OCI-LY1 (cell line): ENCODE measurements around the gene CDH13.

Experiments used
- H2AFZ ChIP-seq: fragments of 200-600 bp; sonication (generic), shearing (Covaris generic); 2 replicates; pipeline ENCODE4 v1.6.0; 2014; ENCODE audit warnings: antibody characterized with exemption, mild to moderate bottlenecking, low read length
- H3F3A ChIP-seq: fragments of 200-600 bp; sonication (generic), shearing (Covaris generic); 2 replicates; pipeline ENCODE4 v1.6.0; 2014; ENCODE audit warnings: mild to moderate bottlenecking, antibody characterized with exemption, low read length, moderate library complexity; ENCODE audit not compliant: insufficient read depth
- H3K27ac ChIP-seq: fragments of 200-600 bp; sonication (generic); 2 replicates; pipeline ENCODE4 v1.5.1; 2014; ENCODE audit warnings: low read length, mixed run types, mild to moderate bottlenecking, low read depth; ENCODE audit not compliant: poor library complexity, severe bottlenecking
- H3K27me3 ChIP-seq: fragments of 200-600 bp; sonication (generic); 2 replicates; pipeline ENCODE4 v1.6.0; 2014; ENCODE audit warnings: antibody characterized with exemption, mild to moderate bottlenecking, low read length, moderate library complexity; ENCODE audit not compliant: insufficient read depth
- H3K36me3 ChIP-seq: fragments of 200-600 bp; sonication (generic); 2 replicates; pipeline ENCODE4 v1.6.1; 2014; ENCODE audit warnings: mild to moderate bottlenecking, antibody characterized with exemption, low read length, moderate library complexity, mixed read lengths; ENCODE audit not compliant: insufficient read depth
- H3K4me1 ChIP-seq: fragments of 200-600 bp; sonication (generic); 2 replicates; pipeline ENCODE4 v1.5.1; 2014; ENCODE audit warnings: mild to moderate bottlenecking, low read length, moderate library complexity; ENCODE audit not compliant: insufficient read depth, severe bottlenecking
- H3K4me2 ChIP-seq: fragments of 200-600 bp; sonication (generic), shearing (Covaris generic); 2 replicates; pipeline ENCODE4 v1.6.1; 2014; ENCODE audit warnings: low read length
- H3K4me3 ChIP-seq: fragments of 200-600 bp; sonication (generic); 2 replicates; pipeline ENCODE4 v1.5.1; 2014; ENCODE audit warnings: low read length, low read depth, mild to moderate bottlenecking, mixed read lengths; ENCODE audit not compliant: poor library complexity, severe bottlenecking
- H3K79me2 ChIP-seq: fragments of 200-600 bp; shearing (Covaris generic); 2 replicates; pipeline ENCODE4 v1.6.1; 2016; ENCODE audit warnings: mixed run types, low read length, mixed read lengths; ENCODE audit not compliant: insufficient read depth
- H3K9ac ChIP-seq: fragments of 200-600 bp; sonication (generic), shearing (Covaris generic); 2 replicates; pipeline ENCODE4 v1.6.1; 2014; ENCODE audit warnings: mild to moderate bottlenecking, low read length, mixed read lengths
- H3K9me2 ChIP-seq: fragments of 200-600 bp; sonication (generic), shearing (Covaris generic); 2 replicates; pipeline ENCODE4 v1.6.1; 2014; ENCODE audit warnings: low read depth, mild to moderate bottlenecking, low read length, mixed read lengths
- H3K9me3 ChIP-seq: fragments of 200-600 bp; shearing (Covaris generic); 2 replicates; pipeline ENCODE4 v1.6.1; 2014; ENCODE audit warnings: low read length, mixed read lengths
- H4K20me1 ChIP-seq: fragments of 200-600 bp; sonication (generic), shearing (Covaris generic); 2 replicates; pipeline ENCODE4 v1.6.0; 2016; ENCODE audit warnings: mild to moderate bottlenecking, low read length; ENCODE audit not compliant: insufficient read depth
- CTCF ChIP-seq: fragments of 200-600 bp; sonication (generic), shearing (Covaris generic); IDR thresholded peaks from 2 replicates; pipeline ENCODE4 v1.5.1; 2017; ENCODE audit warnings: mild to moderate bottlenecking, antibody characterized with exemption, low read length, moderate library complexity, mixed read lengths
- EZH2 ChIP-seq: fragments of 200-600 bp; sonication (generic), shearing (Covaris generic); IDR thresholded peaks from 2 replicates; pipeline ENCODE4 v1.8.0; 2017; ENCODE audit warnings: borderline replicate concordance, mixed run types, mild to moderate bottlenecking, antibody characterized with exemption, low read length, moderate library complexity, mixed read lengths

CDH13 gene

DNA sequence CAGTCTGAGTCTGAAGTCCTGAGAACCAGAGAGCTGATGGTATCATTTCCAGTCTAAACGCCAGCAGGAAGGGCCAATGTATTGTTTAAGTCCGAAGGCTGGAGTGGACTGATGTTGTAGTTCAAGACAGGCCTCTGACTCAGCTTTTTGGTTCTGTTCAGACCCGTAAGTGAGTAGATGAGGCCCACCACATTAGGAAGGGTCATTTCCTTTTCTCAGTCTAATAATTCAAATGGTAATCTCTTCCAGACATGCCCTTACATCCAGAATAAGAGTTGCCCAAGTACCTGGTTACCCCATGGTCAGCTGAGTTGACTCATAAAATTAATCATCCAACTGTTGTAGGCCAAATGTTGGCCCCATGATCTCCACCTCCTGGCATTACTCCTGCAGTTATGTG, 738.4 kb downstream of the CDH13 start:
- Histone ChIP-seq H3K4me1 (no peaks in the 10 kb centered on the region), H3K4me3 (no peak overlapping the region), H3K27me3 (no peaks in the 10 kb centered on the region), H3K9me2 (no peaks in the 10 kb centered on the region), H3F3A (no peaks in the 10 kb centered on the region), H2AFZ (no peak overlapping the region), H3K9me3 (no peaks in the 10 kb centered on the region), H4K20me1 (no peaks in the 10 kb centered on the region), H3K4me2 (no peak overlapping the region), H3K27ac (no peak overlapping the region), H3K36me3 (no peaks in the 10 kb centered on the region), H3K9ac (no peak overlapping the region), H3K79me2 (no peaks in the 10 kb centered on the region)
- TF ChIP-seq CTCF (no peak), EZH2 (no peak)

DNA sequence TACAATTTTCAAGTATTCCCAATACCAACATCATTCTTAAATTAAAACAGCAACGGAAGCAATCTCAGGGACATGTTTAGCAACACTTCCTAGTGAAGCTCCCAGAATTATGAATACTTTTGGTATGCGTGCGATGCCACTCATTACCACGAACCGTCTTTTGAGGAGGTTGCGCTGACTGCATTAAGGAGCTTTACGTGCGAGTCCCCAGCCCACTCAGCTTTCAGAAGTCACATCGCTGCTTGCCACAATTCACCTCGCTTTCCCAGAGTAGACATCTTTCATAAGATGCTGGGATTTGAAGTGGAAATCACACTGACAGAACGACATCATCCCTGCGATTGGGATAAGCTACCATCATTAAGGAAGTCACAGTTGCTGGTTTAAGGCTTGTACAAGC, 739.5 kb downstream of the CDH13 start:
- Histone ChIP-seq H3K4me1 (no peaks in the 10 kb centered on the region), H3K9ac (no peak overlapping the region), H3F3A (no peaks in the 10 kb centered on the region), H3K27me3 (no peaks in the 10 kb centered on the region), H3K9me2 (no peaks in the 10 kb centered on the region), H3K27ac (no peak overlapping the region), H3K4me3 (no peak overlapping the region), H3K4me2 (no peak overlapping the region), H3K36me3 (no peaks in the 10 kb centered on the region), H3K79me2 (no peaks in the 10 kb centered on the region), H3K9me3 (no peaks in the 10 kb centered on the region), H2AFZ (no peak overlapping the region), H4K20me1 (no peaks in the 10 kb centered on the region)
- no peak for TF ChIP-seq EZH2
- no peak for TF ChIP-seq CTCF

DNA sequence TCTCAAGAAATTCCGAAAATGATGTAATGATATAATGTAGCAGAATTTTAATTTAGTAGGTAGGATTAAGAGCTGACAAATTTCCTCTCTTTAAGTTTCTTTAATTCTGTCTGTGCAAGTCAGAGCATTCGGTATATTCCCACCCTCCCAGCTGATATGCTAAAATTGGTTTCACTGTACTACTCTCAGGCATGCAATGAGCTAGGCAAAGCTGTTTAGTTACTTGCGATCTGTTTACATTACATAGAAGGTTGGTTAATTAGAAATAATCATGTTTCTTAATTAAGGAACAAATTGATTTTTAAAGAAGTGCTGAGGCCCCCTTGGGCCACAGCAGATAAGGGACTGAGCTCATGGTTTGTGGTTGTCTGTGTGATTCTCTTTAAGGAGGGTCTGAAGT, 748.2 kb downstream of the CDH13 start:
- H3K27me3 ChIP-seq = no peaks in the 10 kb centered on the region
- no peaks in the 10 kb centered on the region for H3K79me2 ChIP-seq
- no peak overlapping the region for H3K4me3 ChIP-seq
- TF ChIP-seq CTCF = no peak
- no peak for TF ChIP-seq EZH2
- H3F3A ChIP-seq = no peaks in the 10 kb centered on the region
- no peaks in the 10 kb centered on the region for H4K20me1 ChIP-seq
- no peak overlapping the region for H3K4me2 ChIP-seq
- no peaks in the 10 kb centered on the region for H3K36me3 ChIP-seq
- H2AFZ ChIP-seq = no peak overlapping the region
- no peaks in the 10 kb centered on the region for H3K9me3 ChIP-seq
- H3K4me1 ChIP-seq = no peaks in the 10 kb centered on the region
- H3K27ac ChIP-seq = no peak overlapping the region
- H3K9me2 ChIP-seq = no peaks in the 10 kb centered on the region
- H3K9ac ChIP-seq = no peak overlapping the region
